Endothelial cell of umbilical vein (primary cell): Measurements from ENCODE around the gene RBFOX1. TPM values are rescaled to one million over a fixed set of nuclear protein-coding genes. Genes with fewer than 3 reads are reported as not detected.

ENCODE experiments used
- BruUV-seq: library from RNA; stranded (reverse); fragments of 400-500 nt; replicated peaks from 2 replicates; lab custom pipeline; 2021; lab: Mats Ljungman, UMichigan
- CTCF ChIA-PET: fragments of 300-600, 350-600 bp; sonication (Branson Sonifier 250); formaldehyde crosslinking; loops from one replicate; lab custom pipeline; 2021; ENCODE audit warnings: antibody characterized with exemption, inconsistent platforms; lab: Charles Lee
- POLR2A ChIA-PET: fragments of 300-600, 350-600 bp; sonication (Branson Sonifier 250); formaldehyde crosslinking; loops from one replicate; lab custom pipeline; 2021; ENCODE audit warnings: antibody characterized with exemption, inconsistent platforms; lab: Charles Lee
- DNase-seq: peaks from one replicate; pipeline ENCODE4 v3.0.0-alpha.2; 2011; ENCODE audit warnings: low read depth, low spot score
- FAIRE-seq: peaks from 2 replicates; lab custom pipeline; 2011; peaks lifted over from hg19 to GRCh38; lab: Jason Lieb, UNC
- H2AFZ ChIP-seq: 2 replicates; pipeline ENCODE4 v1.6.0; 2012; ENCODE audit warnings: low read depth, low read length, control low read depth, inconsistent platforms
- H3K27ac ChIP-seq: 2 replicates; pipeline ENCODE4 v1.5.1; 2011; ENCODE audit warnings: low read depth, mild to moderate bottlenecking, control low read depth, low read length, moderate library complexity; ENCODE audit not compliant: insufficient read depth
- H3K27me3 ChIP-seq, 2 experiments: 2 replicates each; pipeline versions ENCODE4 v1.6.0 to v1.6.1; 2011; ENCODE audit warnings: low read length in 2 of 2, mixed read lengths in 1 of 2; ENCODE audit not compliant: control insufficient read depth in 2 of 2, insufficient read depth in 2 of 2
- H3K36me3 ChIP-seq, 2 experiments: 2 replicates in 1 of 2; 3 replicates in 1 of 2; pipeline ENCODE4 v1.5.1; 2011; ENCODE audit warnings: low read length in 2 of 2, mild to moderate bottlenecking in 1 of 2, moderate library complexity in 1 of 2; ENCODE audit not compliant: control insufficient read depth in 2 of 2, insufficient read depth in 2 of 2; ENCODE audit errors: extremely low read depth in 1 of 2
- H3K4me1 ChIP-seq: 3 replicates; pipeline ENCODE4 v1.5.1; 2011; ENCODE audit warnings: mild to moderate bottlenecking, low read length; ENCODE audit not compliant: control insufficient read depth, insufficient read depth; ENCODE audit errors: extremely low read depth
- H3K4me2 ChIP-seq: 2 replicates; pipeline ENCODE4 v1.6.1; 2011; ENCODE audit warnings: low read length, control low read depth, mixed read lengths; ENCODE audit not compliant: insufficient read depth
- H3K4me3 ChIP-seq, 3 experiments: fragments of 200-600 bp in 1 of 3; sonication (generic), shearing (Covaris generic) in 1 of 3; replicated peaks in 1 of 3; 2 replicates each; pipeline ENCODE4 v1.5.1; 2011 to 2016; ENCODE audit warnings: control low read depth in 3 of 3, low read length in 3 of 3, mild to moderate bottlenecking in 2 of 3, inconsistent platforms in 1 of 3, low read depth in 1 of 3, moderate library complexity in 1 of 3; ENCODE audit not compliant: insufficient read depth in 1 of 3
- H3K79me2 ChIP-seq: 2 replicates; pipeline ENCODE4 v1.6.0; 2012; ENCODE audit warnings: low read length, inconsistent platforms; ENCODE audit not compliant: control insufficient read depth, insufficient read depth
- H3K9ac ChIP-seq: replicated peaks from 2 replicates; pipeline ENCODE3; 2011; ENCODE audit warnings: low read length, control low read depth; ENCODE audit not compliant: insufficient read depth; ENCODE audit errors: extremely low read depth
- H3K9me1 ChIP-seq: replicated peaks from 3 replicates; pipeline ENCODE4 v1.6.0; 2011; ENCODE audit warnings: mild to moderate bottlenecking, low read length; ENCODE audit not compliant: control insufficient read depth, insufficient read depth; ENCODE audit errors: extremely low read depth
- H3K9me3 ChIP-seq: replicated peaks from 2 replicates; pipeline ENCODE4 v1.5.1; 2012; ENCODE audit warnings: low read length, inconsistent platforms; ENCODE audit not compliant: control insufficient read depth, insufficient read depth
- H4K20me1 ChIP-seq: replicated peaks from 2 replicates; pipeline ENCODE3; 2011; ENCODE audit warnings: mild to moderate bottlenecking, low read length; ENCODE audit not compliant: control insufficient read depth, insufficient read depth; ENCODE audit errors: extremely low read depth
- CTCF ChIP-seq, 2 donors: IDR thresholded peaks; 1 replicate in 1 of 2; 2 replicates in 1 of 2; pipeline ENCODE4 v1.5.1; 2011; ENCODE audit warnings: low read length in 2 of 2, mild to moderate bottlenecking in 2 of 2, moderate library complexity in 2 of 2, control low read depth in 1 of 2, inconsistent platforms in 1 of 2, low read depth in 1 of 2; ENCODE audit not compliant: insufficient read depth in 1 of 2; ENCODE audit errors: extremely low read depth in 1 of 2
- EZH2 ChIP-seq: IDR thresholded peaks from 2 replicates; pipeline ENCODE4 v1.6.1; 2012; ENCODE audit warnings: borderline replicate concordance, low read depth, mild to moderate bottlenecking, moderate library complexity, low read length, inconsistent platforms; ENCODE audit not compliant: severe bottlenecking
- FOS ChIP-seq: IDR thresholded peaks from 2 replicates; pipeline ENCODE4 v1.6.1; 2011; ENCODE audit warnings: mild to moderate bottlenecking, low read length, moderate library complexity, borderline replicate concordance; ENCODE audit not compliant: insufficient read depth
- GATA2 ChIP-seq: IDR thresholded peaks from 2 replicates; pipeline ENCODE4 v1.7.0; 2011; ENCODE audit warnings: low read depth, mild to moderate bottlenecking, moderate library complexity, mixed read lengths, low read length; ENCODE audit not compliant: insufficient read length, insufficient read depth
- JUN ChIP-seq: IDR thresholded peaks from 2 replicates; pipeline ENCODE4 v1.6.1; 2011; ENCODE audit warnings: borderline replicate concordance, low read depth; ENCODE audit not compliant: insufficient read length, insufficient read depth
- MAX ChIP-seq: IDR thresholded peaks from 2 replicates; pipeline ENCODE4 v1.6.1; 2011; ENCODE audit not compliant: insufficient read depth, insufficient read length
- MYC ChIP-seq: IDR thresholded peaks from one replicate; pipeline ENCODE4 v1.6.1; 2011; ENCODE audit warnings: mild to moderate bottlenecking, low read depth, low read length
- POLR2A ChIP-seq: IDR thresholded peaks from 2 replicates; pipeline ENCODE4 v1.6.1; 2012; ENCODE audit warnings: low read depth, mild to moderate bottlenecking, control low read depth, low read length
- POLR2AphosphoS5 ChIP-seq: IDR thresholded peaks from 2 replicates; pipeline ENCODE4 v1.6.1; 2012; ENCODE audit warnings: low read depth, mild to moderate bottlenecking, control low read depth, low read length, moderate library complexity; ENCODE audit not compliant: insufficient read depth
- dilution Hi-C: fragments of 300-500 bp; cut with MboI; formaldehyde crosslinking; loops from one replicate; pipeline ENCODE4 v1.15.0; 2019; ENCODE audit warnings: low sequenced_read_pairs; ENCODE audit not compliant: extremely low pct_ligation_motif_present
- intact Hi-C: fragments of 100-400 bp; cut with micrococcal nuclease; formaldehyde crosslinking; loops from one replicate; pipeline ENCODE4 v1.10.0; 2022
- polyA plus RNA-seq, 4 experiments: library from polyadenylated mRNA; depleted of rRNA in 3 of 4; stranded (reverse) in 3 of 4; unstranded in 1 of 4; fragments of >200 nt; gene quantifications; 2 replicates each; pipeline versions ENCODE4 v1.2.1 to v1.2.3, GENCODE V29; 2011 to 2012; ENCODE audit warnings: missing spikeins in 1 of 4
- total RNA-seq: library from RNA; stranded (reverse); gene quantifications from 2 replicates; pipeline ENCODE4 v1.2.3, GENCODE V29; 2021

Gene RBFOX1
- total and polyA plus RNA-seq, 2 donors (not counting 3 experiments of a cell fraction or from before 2014, with no cell fraction given): not detected

GRCh38 chr16:7584561-7584960, 251.9 kb downstream of the RBFOX1 start:
- H3K4me3 ChIP-seq: no peak overlapping the region
- H4K20me1 ChIP-seq: no peaks in the 10 kb centered on the region
- TF ChIP-seq CTCF (IDR thresholded peaks at IDR 0.05; ENCODE audit: extremely low read depth in 1 of 2, insufficient read depth in 1 of 2, low read depth in 1 of 2, low read length in 2 of 2): no peak
- no peak for TF ChIP-seq EZH2
- no peak for TF ChIP-seq MYC
- TF ChIP-seq POLR2AphosphoS5: no peak
- TF ChIP-seq POLR2A: no peak
- TF ChIP-seq FOS: no peak
- no peak for TF ChIP-seq GATA2
- TF ChIP-seq MAX: no peak
- TF ChIP-seq JUN: no peak
- H3K36me3 ChIP-seq: no peaks in the 10 kb centered on the region
- ChIA-PET POLR2A (no interaction called here), CTCF (no interaction called here)
- H3K9ac ChIP-seq: no peak overlapping the region
- no peak overlapping the region for H3K27ac ChIP-seq
- intact Hi-C loops: no loop called here
- FAIRE-seq: no peak
- H3K4me2 ChIP-seq: no peak overlapping the region
- no peaks in the 10 kb centered on the region for H3K9me1 ChIP-seq
- no peak for DNase-seq
- BruUV-seq: no TSS peak
- H3K4me1 ChIP-seq: no peaks in the 10 kb centered on the region
- H3K27me3 ChIP-seq: no peaks in the 10 kb centered on the region
- no peaks in the 10 kb centered on the region for H3K79me2 ChIP-seq
- peaks cover 7% of the 10 kb centered on the region for H3K9me3 ChIP-seq
- no peak overlapping the region for H2AFZ ChIP-seq
- dilution Hi-C loops: no loop called here
